Transverse colon (tissue), 4 donors: ENCODE measurements around the gene PI4K2A. TPM values are rescaled to one million over a fixed set of nuclear protein-coding genes. Genes with fewer than 3 reads are reported as not detected.
"Not testable (repeated sequence)": the region's sequence is repeated elsewhere in the genome, so short reads cannot be mapped to it uniquely, and the experiment has no call there.

Source experiments
- DNase-seq: peaks from one replicate; pipeline ENCODE4 v3.0.0-alpha.2; 2019
- H3K27ac ChIP-seq, 4 donors: fragments of 200-600 bp; sonication (generic); 2 replicates each; pipeline ENCODE4 v1.5.1; 2016 to 2018; ENCODE audit warnings: inconsistent platforms in 4 of 4
- H3K27me3 ChIP-seq: fragments of 200-600 bp; sonication (generic); 2 replicates; pipeline ENCODE4 v1.5.1; 2017; ENCODE audit warnings: inconsistent platforms
- H3K36me3 ChIP-seq, 4 donors: fragments of 200-600 bp; sonication (generic); 2 replicates each; pipeline ENCODE4 v1.5.1; 2017 to 2019; ENCODE audit warnings: inconsistent platforms in 4 of 4
- H3K4me1 ChIP-seq, 4 donors: fragments of 200-600 bp; sonication (generic); 2 replicates each; pipeline ENCODE4 v1.5.1; 2017 to 2020; ENCODE audit warnings: inconsistent platforms in 4 of 4
- H3K4me3 ChIP-seq, 4 donors: fragments of 200-600 bp; sonication (generic); 1 replicate in 1 of 4; 2 replicates in 3 of 4; pipeline versions ENCODE4 v1.5.1 to v1.6.1; 2017 to 2019; ENCODE audit warnings: inconsistent platforms in 4 of 4
- H3K9me3 ChIP-seq, 2 donors: fragments of 200-600 bp; sonication (generic); 2 replicates each; pipeline ENCODE4 v1.5.1; 2017 to 2019; ENCODE audit warnings: inconsistent platforms in 2 of 2
- CTCF ChIP-seq, 5 experiments: fragments of 200-600 bp in 3 of 5; fragments of 450-650 bp in 2 of 5; sonication (generic) in 3 of 5; IDR thresholded peaks; 1 replicate in 2 of 5; 2 replicates in 3 of 5; pipeline ENCODE4 v1.5.1; 2016 to 2017; ENCODE audit warnings: antibody characterized with exemption in 5 of 5, inconsistent platforms in 3 of 5, mild to moderate bottlenecking in 2 of 5, moderate library complexity in 1 of 5
- EP300 ChIP-seq: sonication (generic); formaldehyde crosslinking; IDR thresholded peaks from one replicate; pipeline ENCODE4 v1.6.1; 2017; ENCODE audit warnings: antibody characterized with exemption, low read depth
- POLR2A ChIP-seq: fragments of 450-650 bp; IDR thresholded peaks from one replicate; pipeline ENCODE4 v1.6.1; 2016; ENCODE audit warnings: antibody characterized with exemption, mild to moderate bottlenecking, moderate library complexity
- POLR2AphosphoS5 ChIP-seq, 3 donors: sonication (generic); formaldehyde crosslinking; IDR thresholded peaks; one replicate each; pipeline ENCODE4 v1.6.1; 2016; ENCODE audit warnings: antibody characterized with exemption in 3 of 3
- WGBS, 2 donors: methylation state at CpG; one replicate each; pipeline ENCODE4 v1.1.5; 2018; ENCODE audit warnings: low coverage in 1 of 2; 5-methylcytosine and 5-hydroxymethylcytosine counted together
- in situ Hi-C, 4 donors: fragments of 200-750 bp; cut with MboI; loops; one replicate each; pipeline versions ENCODE4 v1.15.0 to v1.15.1; 2017; ENCODE audit warnings: low sequenced_read_pairs in 3 of 4, low pct_ligation_motif_present in 1 of 4, low pct_unique_long_range_greater_than_20kb in 1 of 4
- intact Hi-C: fragments of 100-400 bp; cut with DNase I; formaldehyde crosslinking; loops from one replicate; pipeline ENCODE4 v1.15.1; 2023; ENCODE audit warnings: low total_unique reads
- total RNA-seq, 4 donors: library from RNA; depleted of rRNA; stranded (reverse); fragments of >200 nt; gene quantifications; one replicate each; pipeline ENCODE4 v1.1.0, GENCODE V29; 2016

PI4K2A gene
- total RNA-seq, 4 donors from 2014 or later = 7.6 to 19.1 (median 11.3) TPM

- Histone ChIP-seq H3K36me3 (no peaks in the 10 kb centered on the region), H3K27ac (no peak overlapping the region), H3K27me3 (no peaks in the 10 kb centered on the region), H3K4me3 (no peak overlapping the region), H3K4me1 (peaks cover 6 to 31% (median 22%) of the 10 kb centered on the region in 4 donors), H3K9me3 (no peaks in the 10 kb centered on the region)
- DNase-seq = no peak
- TF ChIP-seq POLR2A = no peak
- 68 to 85% methylated on average over 2 to 3 of the region's 3 CpGs for WGBS, 2 donors
- intact Hi-C loops (no loop called here), in situ Hi-C loops (no loop called here)
These were observed 49.7 kb downstream of the PI4K2A start for GRCh38 chr10:97690133-97690532.

GRCh38 chr10:97698072-97698655 is 57.7 kb downstream of the PI4K2A start:
- H3K36me3 ChIP-seq, H3K9me3 ChIP-seq, DNase-seq, intact Hi-C loops, H3K27me3 ChIP-seq, in situ Hi-C loops, H3K4me3 ChIP-seq: not testable (repeated sequence)
- peak overlapping the region; percentile 57 to 77 (median 76) for H3K27ac ChIP-seq
- peaks cover 0 to 22% (median 15%) of the 10 kb centered on the region in 4 donors for H3K4me1 ChIP-seq
- 60 to 80% methylated on average over 1 to 6 of the region's 11 CpGs for WGBS, 2 donors

GRCh38 chr10:97701438-97702069 is 61.1 kb downstream of the PI4K2A start:
- Histone ChIP-seq H3K36me3 (no peaks in the 10 kb centered on the region), H3K27ac (no peak overlapping the region), H3K4me3 (no peak overlapping the region), H3K27me3 (no peaks in the 10 kb centered on the region), H3K4me1 (peaks cover 0 to 22% (median 15%) of the 10 kb centered on the region in 4 donors), H3K9me3 (no peaks in the 10 kb centered on the region)
- TF ChIP-seq POLR2AphosphoS5 (IDR thresholded peaks at IDR 0.05) (no peak), POLR2A (no peak), CTCF (IDR thresholded peaks at IDR 0.05) (peak; percentile 76 to 87 (median 85))
- in situ Hi-C loops (no loop called here), intact Hi-C loops (no loop called here)
- peak; percentile 53 for DNase-seq
- 0 to 45% methylated on average over 1 to 12 of the region's 12 CpGs for WGBS, 2 donors

GRCh38 chr10:97703398-97704067 is 63.1 kb downstream of the PI4K2A start:
- in situ Hi-C loops = no loop called here
- TF ChIP-seq EP300 (no peak), POLR2AphosphoS5 (IDR thresholded peaks at IDR 0.05) (no peak), POLR2A (no peak), CTCF (IDR thresholded peaks at IDR 0.05) (no peak)
- Histone ChIP-seq H3K4me3 (no peak overlapping the region), H3K4me1 (peaks cover 0 to 9% (median 4%) of the 10 kb centered on the region in 4 donors), H3K36me3 (no peaks in the 10 kb centered on the region), H3K27ac (no peak overlapping the region), H3K27me3 (no peaks in the 10 kb centered on the region), H3K9me3 (no peaks in the 10 kb centered on the region)
- no peak for DNase-seq
- intact Hi-C loops = loop anchor here (1.0 kb wide), 1 partner anchor 27 kb away; no protein-coding TSS in a partner anchor
- WGBS, 2 donors = 72 to 84% methylated on average over 7 of the region's 7 CpGs

GRCh38 chr10:97704341-97704740 is 63.9 kb downstream of the PI4K2A start:
- no peak for TF ChIP-seq CTCF (IDR thresholded peaks at IDR 0.05)
- no peak for TF ChIP-seq EP300
- no peak for TF ChIP-seq POLR2AphosphoS5 (IDR thresholded peaks at IDR 0.05)
- TF ChIP-seq POLR2A = no peak

More at GRCh38 chr10:97704341-97704740, 63.9 kb downstream of the PI4K2A start:
- WGBS, 2 donors = 82% methylated on average over 1 of the region's 1 CpG; no CpG with 5 or more reads in 1 of the 2 donors
- no peaks in the 10 kb centered on the region for H3K27me3 ChIP-seq
- DNase-seq = no peak
- intact Hi-C loops = no loop called here
- H3K9me3 ChIP-seq = no peaks in the 10 kb centered on the region
- peaks cover 0 to 14% (median 7%) of the 10 kb centered on the region in 4 donors for H3K4me1 ChIP-seq
- no peak overlapping the region for H3K4me3 ChIP-seq
- no peak overlapping the region for H3K27ac ChIP-seq
- H3K36me3 ChIP-seq = no peaks in the 10 kb centered on the region
- in situ Hi-C loops = no loop called here
